IPS-NIHi7 (cell line): ENCODE measurements around the gene ZFP42.
"Not testable (repeated sequence)": the region's sequence is repeated elsewhere in the genome, so short reads cannot be mapped to it uniquely, and the experiment has no call there.

Experiments
- DNase-seq: peaks from one replicate; pipeline ENCODE4 v3.0.0; 2012; ENCODE audit warnings: mixed read lengths; ENCODE audit errors: extremely low spot score

The ZFP42 gene

GRCh38 chr4:188021548-188022249 is 26.1 kb downstream of the ZFP42 start:
- peak; percentile 16 for DNase-seq

- DNase-seq, result peak; percentile 25
Observed at GRCh38 chr4:188023682-188024081, 28.1 kb downstream of the ZFP42 start.

GRCh38 chr4:188025476-188025875 is 29.9 kb downstream of the ZFP42 start:
- DNase-seq, result no peak

GRCh38 chr4:188029114-188029513 is 33.5 kb downstream of the ZFP42 start:
- DNase-seq, result no peak

GRCh38 chr4:188030401-188030800 is 34.8 kb downstream of the ZFP42 start:
- DNase-seq, result no peak

- peak; percentile 41 for DNase-seq
Observed at GRCh38 chr4:188031751-188032150, 36.2 kb downstream of the ZFP42 start.

- peak; percentile 65 for DNase-seq
Observed at GRCh38 chr4:188032170-188032569, 36.6 kb downstream of the ZFP42 start.

GRCh38 chr4:188032583-188032982 is 37.0 kb downstream of the ZFP42 start:
- DNase-seq, result peak; percentile 37

GRCh38 chr4:188037003-188037713 is 41.6 kb downstream of the ZFP42 start:
- DNase-seq, result no peak

GRCh38 chr4:188041721-188042120 is 46.1 kb downstream of the ZFP42 start:
- no peak for DNase-seq

GRCh38 chr4:188042191-188042590 is 46.6 kb downstream of the ZFP42 start:
- DNase-seq, result no peak

GRCh38 chr4:188043154-188043553 is 47.6 kb downstream of the ZFP42 start:
- DNase-seq, result no peak

- not testable (repeated sequence) for DNase-seq
Observed at GRCh38 chr4:188045461-188045860, 49.9 kb downstream of the ZFP42 start.

GRCh38 chr4:188046657-188047056 is 51.1 kb downstream of the ZFP42 start:
- no peak for DNase-seq

GRCh38 chr4:188053302-188053701 is 57.7 kb downstream of the ZFP42 start:
- peak; percentile 24 for DNase-seq
